ENCODE measurements around the gene TMEM164.
"Not testable (repeated sequence)": the region's sequence is repeated elsewhere in the genome, so short reads cannot be mapped to it uniquely, and the experiment has no call there.

Gene TMEM164

GRCh38 chrX:109985210-109985609, 17.7 kb upstream of the TMEM164 start:
- H3K27ac ChIP-seq (ENCODE audit: low read depth, low read length); H3K4me3 ChIP-seq (ENCODE audit: low read depth in 1 of 5, low read length in 5 of 5); H3K9me3 ChIP-seq (ENCODE audit: control insufficient read depth in 5 of 5, low read length in 5 of 5); H3K4me1 ChIP-seq (ENCODE audit: control insufficient read depth in 5 of 5, insufficient read depth in 5 of 5, low read length in 5 of 5); H3K36me3 ChIP-seq (ENCODE audit: control insufficient read depth in 5 of 5, insufficient read depth in 5 of 5, low read length in 5 of 5); H3K9ac ChIP-seq (ENCODE audit: low read length in 5 of 5); H3K27me3 ChIP-seq (ENCODE audit: control insufficient read depth in 5 of 5, insufficient read depth in 4 of 5, low read length in 5 of 5): not testable (repeated sequence)

DNA sequence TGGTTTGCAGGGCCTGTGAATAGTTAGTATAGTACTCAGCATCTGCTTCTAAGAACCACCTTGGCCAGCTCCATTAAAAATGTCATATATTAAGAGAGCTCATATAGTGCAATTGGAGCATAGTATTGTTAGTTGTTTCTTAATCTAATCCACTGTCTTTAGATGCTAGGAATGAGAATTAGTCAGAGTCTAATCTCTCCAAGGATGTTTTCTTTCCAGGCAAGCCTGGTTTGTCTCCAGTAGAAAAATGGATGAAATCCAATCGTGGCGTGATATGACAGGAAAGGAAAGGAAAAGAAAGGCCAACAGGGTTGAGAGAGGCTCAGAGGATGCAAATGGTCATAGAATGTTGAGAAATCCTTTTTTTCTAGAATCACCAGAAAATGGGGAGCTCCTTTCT, 15.0 kb upstream of the TMEM164 start:
- H3K36me3 ChIP-seq (ENCODE audit: control insufficient read depth in 5 of 5, insufficient read depth in 5 of 5, low read length in 5 of 5): no peaks in the 10 kb centered on the region
- no peaks in the 10 kb centered on the region for H3K9me3 ChIP-seq (ENCODE audit: control insufficient read depth in 5 of 5, low read length in 5 of 5)
- H3K4me3 ChIP-seq (ENCODE audit: low read depth in 1 of 5, low read length in 5 of 5): no peak overlapping the region
- H3K9ac ChIP-seq (ENCODE audit: low read length in 5 of 5): no peak overlapping the region
- no peak overlapping the region for H3K27ac ChIP-seq (ENCODE audit: low read depth, low read length)
- peaks cover 0 to 6% (median 0%) of the 10 kb centered on the region in 5 donors for H3K27me3 ChIP-seq (ENCODE audit: control insufficient read depth in 5 of 5, insufficient read depth in 4 of 5, low read length in 5 of 5)
- peaks cover 0 to 3% (median 0%) of the 10 kb centered on the region in 5 donors for H3K4me1 ChIP-seq (ENCODE audit: control insufficient read depth in 5 of 5, insufficient read depth in 5 of 5, low read length in 5 of 5)

GRCh38 chrX:109990582-109991276, 12.2 kb upstream of the TMEM164 start:
- Histone ChIP-seq H3K9me3 (ENCODE audit: control insufficient read depth in 5 of 5, low read length in 5 of 5) (no peaks in the 10 kb centered on the region), H3K4me1 (ENCODE audit: control insufficient read depth in 5 of 5, insufficient read depth in 5 of 5, low read length in 5 of 5) (peaks cover 0 to 3% (median 0%) of the 10 kb centered on the region in 5 donors), H3K27ac (ENCODE audit: low read depth, low read length) (no peak overlapping the region), H3K36me3 (ENCODE audit: control insufficient read depth in 5 of 5, insufficient read depth in 5 of 5, low read length in 5 of 5) (no peaks in the 10 kb centered on the region), H3K27me3 (ENCODE audit: control insufficient read depth in 5 of 5, insufficient read depth in 4 of 5, low read length in 5 of 5) (peaks cover 0 to 11% (median 0%) of the 10 kb centered on the region in 5 donors), H3K4me3 (ENCODE audit: low read depth in 1 of 5, low read length in 5 of 5) (no peak overlapping the region), H3K9ac (ENCODE audit: low read length in 5 of 5) (no peak overlapping the region)

GRCh38 chrX:109992203-109992602, 10.7 kb upstream of the TMEM164 start:
- Histone ChIP-seq H3K9me3 (ENCODE audit: control insufficient read depth in 5 of 5, low read length in 5 of 5) (no peaks in the 10 kb centered on the region), H3K4me1 (ENCODE audit: control insufficient read depth in 5 of 5, insufficient read depth in 5 of 5, low read length in 5 of 5) (peaks cover 0 to 8% (median 3%) of the 10 kb centered on the region in 5 donors), H3K27me3 (ENCODE audit: control insufficient read depth in 5 of 5, insufficient read depth in 4 of 5, low read length in 5 of 5) (peaks cover 0 to 11% (median 2%) of the 10 kb centered on the region in 5 donors), H3K4me3 (ENCODE audit: low read depth in 1 of 5, low read length in 5 of 5) (no peak overlapping the region), H3K36me3 (ENCODE audit: control insufficient read depth in 5 of 5, insufficient read depth in 5 of 5, low read length in 5 of 5) (no peaks in the 10 kb centered on the region), H3K27ac (ENCODE audit: low read depth, low read length) (no peak overlapping the region), H3K9ac (ENCODE audit: low read length in 5 of 5) (no peak overlapping the region)

- no peak overlapping the region for H3K27ac ChIP-seq (ENCODE audit: low read depth, low read length)
- no peak overlapping the region for H3K9ac ChIP-seq (ENCODE audit: low read length in 5 of 5)
- no peaks in the 10 kb centered on the region for H3K36me3 ChIP-seq (ENCODE audit: control insufficient read depth in 5 of 5, insufficient read depth in 5 of 5, low read length in 5 of 5)
- peaks cover 0 to 8% (median 5%) of the 10 kb centered on the region in 5 donors for H3K27me3 ChIP-seq (ENCODE audit: control insufficient read depth in 5 of 5, insufficient read depth in 4 of 5, low read length in 5 of 5)
- H3K4me3 ChIP-seq (ENCODE audit: low read depth in 1 of 5, low read length in 5 of 5): no peak overlapping the region
- H3K9me3 ChIP-seq (ENCODE audit: control insufficient read depth in 5 of 5, low read length in 5 of 5): no peaks in the 10 kb centered on the region
- H3K4me1 ChIP-seq (ENCODE audit: control insufficient read depth in 5 of 5, insufficient read depth in 5 of 5, low read length in 5 of 5): peaks cover 0 to 12% (median 5%) of the 10 kb centered on the region in 5 donors
Observed at GRCh38 chrX:109995155-109995554, 7.8 kb upstream of the TMEM164 start.

DNA sequence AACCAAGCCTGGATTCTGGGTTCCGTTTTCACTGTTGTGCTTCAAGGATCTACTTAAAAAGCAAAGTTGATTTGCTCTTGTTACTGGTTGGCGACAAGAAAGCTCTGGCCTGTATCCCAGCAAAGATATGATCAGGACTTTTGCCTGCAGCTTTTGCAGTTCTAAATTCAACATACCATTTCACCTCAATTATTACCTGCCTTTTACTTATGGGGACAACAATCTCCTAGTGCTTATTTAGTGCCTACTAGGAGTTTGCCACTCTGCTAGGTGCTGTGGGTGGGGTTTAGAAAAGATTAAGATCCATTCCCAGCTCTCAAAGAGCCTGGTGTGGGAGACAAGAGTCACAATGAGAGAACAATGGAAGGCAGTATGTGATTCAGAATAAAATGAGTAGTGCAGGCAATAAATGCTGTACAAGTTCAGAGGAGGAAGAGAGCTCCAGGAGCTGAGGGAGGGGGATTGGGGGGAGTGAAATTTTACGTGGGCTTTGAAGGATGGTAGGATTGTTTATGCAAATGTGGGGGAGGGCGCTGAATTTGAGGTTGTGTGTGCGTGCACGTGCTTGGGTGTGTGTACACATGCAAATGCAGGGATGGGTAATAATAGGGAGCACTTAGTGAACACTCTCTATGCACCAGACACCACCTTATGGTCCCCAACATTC, 5.0 kb upstream of the TMEM164 start:
- H3K27ac ChIP-seq (ENCODE audit: low read depth, low read length): no peak overlapping the region
- H3K9ac ChIP-seq (ENCODE audit: low read length in 5 of 5): no peak overlapping the region
- no peaks in the 10 kb centered on the region for H3K36me3 ChIP-seq (ENCODE audit: control insufficient read depth in 5 of 5, insufficient read depth in 5 of 5, low read length in 5 of 5)
- H3K9me3 ChIP-seq (ENCODE audit: control insufficient read depth in 5 of 5, low read length in 5 of 5): no peaks in the 10 kb centered on the region
- no peak overlapping the region for H3K4me3 ChIP-seq (ENCODE audit: low read depth in 1 of 5, low read length in 5 of 5)
- peaks cover 0 to 5% (median 5%) of the 10 kb centered on the region in 5 donors for H3K27me3 ChIP-seq (ENCODE audit: control insufficient read depth in 5 of 5, insufficient read depth in 4 of 5, low read length in 5 of 5)
- H3K4me1 ChIP-seq (ENCODE audit: control insufficient read depth in 5 of 5, insufficient read depth in 5 of 5, low read length in 5 of 5): peaks cover 0 to 17% (median 10%) of the 10 kb centered on the region in 5 donors

GRCh38 chrX:110000000-110000399, 2.9 kb upstream of the TMEM164 start:
- Histone ChIP-seq H3K4me3 (ENCODE audit: low read depth in 1 of 5, low read length in 5 of 5) (no peak overlapping the region), H3K9me3 (ENCODE audit: control insufficient read depth in 5 of 5, low read length in 5 of 5) (no peaks in the 10 kb centered on the region), H3K9ac (ENCODE audit: low read length in 5 of 5) (no peak overlapping the region), H3K27ac (ENCODE audit: low read depth, low read length) (no peak overlapping the region), H3K36me3 (ENCODE audit: control insufficient read depth in 5 of 5, insufficient read depth in 5 of 5, low read length in 5 of 5) (no peaks in the 10 kb centered on the region), H3K27me3 (ENCODE audit: control insufficient read depth in 5 of 5, insufficient read depth in 4 of 5, low read length in 5 of 5) (peaks cover 0 to 8% (median 5%) of the 10 kb centered on the region in 5 donors), H3K4me1 (ENCODE audit: control insufficient read depth in 5 of 5, insufficient read depth in 5 of 5, low read length in 5 of 5) (peaks cover 0 to 33% (median 29%) of the 10 kb centered on the region in 5 donors)

- Histone ChIP-seq H3K4me3 (ENCODE audit: low read depth in 1 of 5, low read length in 5 of 5) (no peak overlapping the region), H3K9me3 (ENCODE audit: control insufficient read depth in 5 of 5, low read length in 5 of 5) (no peaks in the 10 kb centered on the region), H3K27me3 (ENCODE audit: control insufficient read depth in 5 of 5, insufficient read depth in 4 of 5, low read length in 5 of 5) (peaks cover 0 to 11% (median 5%) of the 10 kb centered on the region in 5 donors), H3K36me3 (ENCODE audit: control insufficient read depth in 5 of 5, insufficient read depth in 5 of 5, low read length in 5 of 5) (no peaks in the 10 kb centered on the region), H3K27ac (ENCODE audit: low read depth, low read length) (no peak overlapping the region), H3K9ac (ENCODE audit: low read length in 5 of 5) (no peak overlapping the region), H3K4me1 (ENCODE audit: control insufficient read depth in 5 of 5, insufficient read depth in 5 of 5, low read length in 5 of 5) (peaks cover 0 to 44% (median 39%) of the 10 kb centered on the region in 5 donors)
Observed at GRCh38 chrX:110000847-110001713, 1.8 kb upstream of the TMEM164 start.

DNA sequence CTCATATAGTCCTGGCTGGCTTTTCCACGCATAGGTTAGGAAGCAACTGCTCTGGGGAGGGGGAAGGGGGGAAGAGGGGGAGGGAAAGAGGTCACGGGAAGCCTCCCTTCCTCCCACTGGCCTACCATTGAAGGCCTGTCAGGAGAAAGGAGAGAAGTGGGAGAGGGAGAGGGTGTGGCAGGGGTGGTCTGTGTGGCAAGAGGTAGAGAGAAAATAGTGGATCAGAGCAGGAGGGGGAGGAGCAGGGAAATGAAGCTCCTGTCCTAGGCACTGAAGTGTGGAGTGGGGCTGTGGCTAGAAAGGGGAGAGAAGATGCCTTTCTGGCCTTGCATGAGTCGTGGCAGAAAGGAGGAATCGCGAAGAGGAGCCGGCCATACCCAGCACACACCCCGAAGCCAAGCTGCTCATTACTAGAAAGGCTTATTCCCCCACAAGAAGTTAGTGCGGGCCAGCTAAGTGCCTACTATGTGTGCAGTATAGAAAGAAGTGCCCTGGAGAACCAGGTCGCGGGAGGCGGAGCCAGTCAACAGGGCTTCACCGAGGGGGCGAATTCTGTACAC, 1.1 kb upstream of the TMEM164 start:
- Histone ChIP-seq H3K27me3 (ENCODE audit: control insufficient read depth in 5 of 5, insufficient read depth in 4 of 5, low read length in 5 of 5) (peaks cover 0 to 11% (median 4%) of the 10 kb centered on the region in 5 donors), H3K9ac (ENCODE audit: low read length in 5 of 5) (peak overlapping the region in 1 of 5 donors; percentile 52), H3K36me3 (ENCODE audit: control insufficient read depth in 5 of 5, insufficient read depth in 5 of 5, low read length in 5 of 5) (no peaks in the 10 kb centered on the region), H3K4me1 (ENCODE audit: control insufficient read depth in 5 of 5, insufficient read depth in 5 of 5, low read length in 5 of 5) (peaks cover 0 to 49% (median 41%) of the 10 kb centered on the region in 5 donors), H3K9me3 (ENCODE audit: control insufficient read depth in 5 of 5, low read length in 5 of 5) (no peaks in the 10 kb centered on the region), H3K27ac (ENCODE audit: low read depth, low read length) (no peak overlapping the region), H3K4me3 (ENCODE audit: low read depth in 1 of 5, low read length in 5 of 5) (peak overlapping the region; percentile 25 to 80 (median 65))

Measured in subcutaneous abdominal adipose tissue (tissue), 5 donors.